ENCODE results near the gene BCL11A.

Gene BCL11A

DNA sequence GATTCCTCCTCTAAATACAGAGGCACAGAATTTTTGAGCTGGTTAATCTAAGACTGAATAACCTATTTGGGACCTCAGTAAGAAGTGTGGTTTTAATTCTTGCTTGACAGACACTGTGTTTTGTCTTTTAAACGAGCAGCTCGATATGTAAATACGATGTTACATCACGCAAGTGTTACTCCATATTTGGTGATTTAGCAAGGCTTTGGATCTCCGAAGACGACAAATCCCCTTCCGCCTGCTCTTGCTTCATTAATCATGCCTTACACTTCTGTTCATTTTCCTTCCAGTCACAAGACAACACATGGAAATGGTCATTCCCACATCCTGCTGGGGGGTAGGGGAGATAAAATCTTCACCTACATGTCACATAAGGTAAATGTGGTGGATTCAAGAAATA is 9.4 kb downstream of the BCL11A start:
- no peak for DNase-seq

DNA sequence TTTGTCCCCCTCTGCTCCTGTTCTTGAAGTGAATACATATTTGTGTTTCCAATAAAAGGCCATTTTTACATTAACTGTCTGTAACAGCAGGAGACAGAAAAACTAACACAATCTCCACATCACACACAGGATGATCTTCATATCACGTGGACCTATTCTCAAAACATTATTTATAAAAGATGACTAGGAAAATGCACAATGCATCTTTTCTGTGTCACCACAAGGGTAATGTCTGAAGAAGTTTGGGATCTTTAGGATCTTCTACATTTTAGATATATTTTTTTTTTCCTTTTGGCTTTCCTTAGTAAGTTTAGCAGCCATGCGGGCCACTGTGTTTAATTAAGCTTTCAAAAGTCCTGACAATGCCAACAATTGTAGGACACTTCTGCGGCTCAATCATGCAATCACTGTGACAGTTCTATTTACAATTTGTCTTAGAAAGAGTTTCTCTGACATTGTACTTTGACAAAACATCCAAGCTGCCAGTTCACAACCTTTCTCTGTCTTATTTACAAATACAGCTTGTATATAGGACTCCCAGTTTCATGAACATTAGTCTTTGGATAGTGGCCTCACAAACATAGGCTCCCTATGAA is 12.3 kb downstream of the BCL11A start:
- DNase-seq, result no peak

DNA sequence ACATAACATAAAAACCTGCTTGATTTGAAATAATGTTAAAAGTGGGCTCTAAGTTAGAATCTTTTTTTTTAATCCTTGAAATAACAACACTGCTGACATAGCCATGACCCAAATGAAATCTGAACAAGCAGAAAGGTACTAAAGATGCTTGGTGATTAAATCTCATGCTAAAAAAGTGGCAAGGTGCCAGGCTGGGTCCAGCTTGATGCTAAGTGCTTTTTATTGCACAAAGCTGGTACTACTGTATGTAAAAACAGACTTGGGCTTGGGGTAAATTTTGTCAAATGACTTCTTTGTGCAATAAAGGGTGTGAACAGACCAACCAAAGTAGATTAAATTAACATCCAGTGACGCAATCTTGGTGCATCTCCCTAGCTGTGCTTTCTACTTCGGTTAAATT is 13.4 kb downstream of the BCL11A start:
- no peak for DNase-seq

DNA sequence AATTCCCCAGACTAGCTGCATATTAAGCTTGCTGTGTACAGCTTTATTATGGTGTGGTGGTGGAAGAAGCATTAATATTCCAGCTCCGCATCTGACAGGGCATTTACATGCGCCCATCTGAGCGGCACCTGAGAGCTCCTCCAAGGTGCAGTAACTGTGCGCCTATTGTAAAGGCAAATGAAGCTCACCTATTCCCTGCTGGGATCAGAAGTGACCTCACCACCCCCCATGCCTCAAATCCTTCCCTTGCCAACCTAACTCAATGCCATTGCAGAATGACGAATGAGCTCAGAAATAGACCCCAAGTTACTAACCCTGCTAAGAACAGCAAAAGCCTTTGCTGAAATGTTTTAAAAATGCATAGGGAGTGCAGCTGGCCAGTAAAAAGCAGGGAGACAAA is 14.3 kb downstream of the BCL11A start:
- no peak for DNase-seq

DNA sequence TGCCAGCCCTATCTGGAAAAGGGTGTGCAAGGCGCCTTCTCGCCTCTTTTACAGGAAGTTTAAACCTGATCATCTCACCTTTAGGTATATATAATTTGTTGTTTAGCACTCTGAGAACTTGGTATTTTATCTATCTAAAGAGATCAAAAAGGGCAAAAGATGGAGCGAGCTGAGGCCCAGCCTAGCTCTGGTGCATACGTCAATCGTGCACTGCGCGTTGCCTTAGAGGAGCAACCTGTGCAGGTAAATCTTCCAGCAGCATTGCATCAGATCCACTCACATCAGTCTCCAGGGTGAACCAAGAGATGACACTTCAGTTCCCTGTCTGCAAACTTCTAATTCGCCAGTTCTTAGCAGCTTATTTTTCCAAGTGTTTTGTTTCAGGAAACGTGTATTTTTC is 15.4 kb downstream of the BCL11A start:
- no peak for DNase-seq

DNA sequence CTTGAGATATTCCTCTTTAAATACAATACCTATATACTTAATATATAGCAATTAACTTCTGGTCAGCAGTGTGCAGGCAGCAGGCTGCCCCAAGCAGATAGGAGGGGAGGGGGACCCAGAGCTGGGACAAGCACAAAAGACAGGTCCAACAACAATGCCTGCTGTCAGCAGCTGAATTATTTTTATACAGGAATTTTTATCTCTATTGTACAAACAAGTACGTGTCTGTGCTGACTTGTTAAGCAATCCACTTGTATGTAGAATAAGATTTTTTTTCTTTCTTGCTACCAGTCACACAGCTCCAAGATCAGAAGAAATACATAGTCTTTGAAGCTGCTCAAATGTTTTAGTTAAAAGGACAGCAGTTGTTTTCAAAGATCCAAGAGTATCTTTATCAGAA is 16.7 kb downstream of the BCL11A start:
- DNase-seq, result no peak

DNA sequence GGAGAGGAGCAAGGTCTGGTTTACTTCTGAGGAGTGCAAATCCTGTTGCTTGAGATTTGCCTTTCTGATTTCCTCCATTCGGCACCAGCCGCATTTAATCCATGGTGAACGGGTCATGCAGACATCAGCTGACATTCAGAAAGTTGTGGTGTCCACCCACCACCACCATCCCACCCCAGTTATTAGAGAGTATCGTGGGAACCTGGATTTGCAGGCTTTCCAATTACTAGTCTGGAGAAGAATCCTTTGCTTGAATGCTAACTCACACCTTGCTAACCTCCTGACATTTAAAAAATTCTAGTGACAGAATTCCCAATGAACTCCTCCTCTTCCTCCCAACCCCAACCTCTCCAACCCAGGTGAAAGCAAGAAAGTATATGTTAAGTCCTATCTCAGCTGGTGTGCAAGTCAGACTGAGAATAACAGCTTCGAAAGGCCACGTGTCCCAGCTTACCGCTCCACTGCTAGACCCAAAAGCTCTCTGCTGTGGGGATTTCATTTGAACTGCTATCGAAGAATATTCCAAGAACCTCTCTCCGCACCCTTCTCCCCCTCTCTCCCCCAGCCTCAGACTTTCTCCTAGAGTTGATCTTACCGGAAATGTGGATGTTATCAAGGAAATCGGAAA is 17.7 kb downstream of the BCL11A start:
- no peak for DNase-seq

DNA sequence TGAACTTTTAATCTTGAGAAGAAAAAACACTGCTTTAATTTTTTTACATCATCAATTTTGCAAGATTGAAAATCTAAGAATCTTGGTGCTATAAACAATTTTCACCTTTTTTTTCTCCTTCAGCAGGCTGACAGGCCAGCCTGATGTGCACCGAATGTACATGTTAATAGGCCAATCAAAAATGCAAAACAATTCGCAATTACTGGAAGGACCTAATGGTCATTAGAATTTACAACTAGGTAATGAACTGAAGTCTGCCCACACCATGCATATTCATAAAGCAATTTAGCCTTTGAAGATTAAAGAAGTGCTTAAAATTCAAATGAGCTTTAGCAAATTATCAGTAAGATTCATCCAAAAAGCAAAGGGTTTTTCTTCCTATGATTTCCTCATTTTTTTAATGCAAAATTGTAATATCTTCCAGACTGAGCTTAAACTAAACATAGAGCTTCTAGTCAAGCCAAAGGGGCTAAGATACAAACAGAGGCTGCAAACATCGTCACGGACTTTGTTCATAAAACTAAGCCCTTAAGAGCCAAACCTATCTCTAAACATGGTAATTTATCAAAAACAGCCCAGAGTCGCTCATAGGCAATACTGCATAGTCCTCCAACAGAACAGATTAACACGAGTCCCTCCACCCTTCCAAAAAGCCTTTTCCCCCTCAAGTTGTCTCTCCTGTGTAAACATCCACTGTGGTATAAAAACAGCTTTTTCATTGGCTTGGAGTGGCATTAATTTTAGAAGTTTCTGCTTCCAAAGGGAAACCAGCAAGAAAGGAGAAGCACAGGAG is 18.4 kb downstream of the BCL11A start:
- no peak for DNase-seq

DNA sequence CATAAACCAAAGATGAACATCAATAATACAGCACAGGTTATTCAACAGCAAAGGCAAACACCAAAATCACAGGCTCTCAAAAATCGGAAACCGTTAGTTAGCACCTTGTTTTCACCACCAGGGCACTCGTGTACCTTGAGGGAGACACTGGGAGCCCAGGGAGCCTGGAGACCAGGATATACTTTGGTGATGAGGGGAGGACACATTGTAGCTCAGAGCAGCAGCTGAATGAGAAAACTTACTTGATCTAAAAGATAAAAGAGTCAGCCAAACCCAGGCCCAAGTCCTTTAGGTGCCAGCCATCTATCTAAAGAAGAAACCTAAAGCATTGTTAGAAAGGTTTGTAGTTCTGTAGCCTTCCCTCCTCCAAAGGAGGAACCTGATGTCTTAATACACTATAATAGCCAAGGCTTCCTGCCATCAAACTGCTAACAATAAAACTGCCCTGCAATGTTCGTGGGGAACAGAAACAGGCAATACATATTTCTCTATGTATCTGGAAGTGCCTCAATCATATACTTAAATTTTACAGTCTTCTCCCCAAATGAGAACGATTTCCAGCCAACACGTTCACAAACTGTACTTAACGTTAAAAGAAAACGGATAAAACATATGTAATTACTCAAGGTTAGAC is 19.3 kb downstream of the BCL11A start:
- DNase-seq, result no peak

DNA sequence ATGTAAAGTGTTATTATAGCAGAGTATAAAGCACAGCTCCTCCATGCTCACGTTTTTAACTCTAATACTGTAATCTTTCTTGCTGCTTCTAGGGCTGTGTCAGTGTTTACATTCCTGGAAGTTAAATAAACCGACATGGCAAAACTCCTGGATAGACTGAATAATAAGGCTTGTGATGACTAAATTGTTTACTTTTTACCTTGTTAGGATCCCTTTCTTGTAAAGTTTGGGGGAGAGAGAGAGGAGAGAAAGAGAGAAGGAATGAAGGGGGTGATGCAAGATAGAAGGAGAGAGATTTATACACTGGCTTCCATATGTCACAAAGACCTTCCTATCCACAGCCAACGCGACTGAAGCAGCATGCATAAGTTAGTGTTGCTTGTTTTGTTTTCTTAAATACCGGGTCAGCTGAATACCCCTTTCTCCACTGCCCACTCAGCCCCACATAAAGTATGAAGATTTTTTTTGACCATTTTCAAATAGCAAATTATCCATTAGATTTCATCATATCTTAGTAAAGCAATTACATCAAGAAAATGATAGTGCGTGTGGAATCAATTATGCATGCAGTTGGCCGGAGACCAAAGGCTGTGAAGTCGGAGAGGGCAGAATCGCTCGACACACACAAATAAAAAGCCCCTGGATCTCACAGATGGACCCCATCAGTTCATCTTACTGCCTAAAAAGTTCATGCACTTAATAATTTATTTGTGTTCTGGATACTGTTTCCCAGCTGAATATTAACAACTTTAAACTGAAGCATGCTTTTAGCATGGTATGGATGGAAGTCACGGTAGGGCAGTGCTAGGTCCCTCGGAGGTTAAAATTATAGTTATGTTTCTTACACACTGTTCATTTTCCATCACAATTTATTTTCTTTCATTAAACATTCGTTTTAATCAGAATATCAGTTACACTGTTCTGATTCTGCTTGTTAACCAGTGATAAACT is 20.1 kb downstream of the BCL11A start:
- no peak for DNase-seq

DNA sequence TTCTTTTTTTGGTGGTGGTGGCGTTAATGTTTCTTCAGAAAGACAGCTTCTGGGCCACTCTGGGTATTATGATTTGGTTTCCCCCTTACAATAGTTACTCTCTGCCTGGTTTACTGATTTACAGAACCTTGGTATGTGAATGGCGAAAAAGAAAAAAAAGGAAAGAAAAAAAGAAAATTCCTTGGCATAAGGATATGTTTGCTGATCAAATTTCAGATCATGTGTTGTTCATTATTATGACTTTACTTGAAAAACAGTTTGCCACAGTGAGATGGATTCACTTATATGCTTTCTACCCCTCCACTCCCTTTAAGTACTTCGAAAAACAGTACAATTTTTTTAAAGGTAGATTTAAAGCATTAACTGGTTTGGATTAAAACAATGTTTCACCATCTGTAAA is 21.0 kb downstream of the BCL11A start:
- DNase-seq, result no peak

DNA sequence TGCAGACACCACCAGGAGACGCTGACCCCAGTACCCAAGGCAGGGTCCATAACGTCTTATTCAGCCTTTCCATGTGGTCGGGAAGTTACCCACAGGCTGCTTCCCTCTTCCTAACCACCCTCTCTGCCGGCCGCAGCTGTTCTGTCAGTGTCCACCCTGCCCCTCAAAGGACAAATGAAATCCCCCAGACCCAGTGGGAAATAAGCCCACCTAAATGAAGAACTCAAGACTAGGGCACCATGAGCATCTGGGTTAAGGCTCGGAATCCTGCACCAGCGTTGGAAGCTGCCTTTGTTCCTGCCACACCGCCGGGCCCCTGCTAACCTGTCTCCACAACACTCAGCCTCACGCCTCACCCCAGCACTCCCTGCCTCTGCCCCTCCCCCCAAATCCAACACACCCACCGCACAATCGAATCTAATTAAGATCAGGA is 21.7 kb downstream of the BCL11A start:
- no peak for DNase-seq

DNA sequence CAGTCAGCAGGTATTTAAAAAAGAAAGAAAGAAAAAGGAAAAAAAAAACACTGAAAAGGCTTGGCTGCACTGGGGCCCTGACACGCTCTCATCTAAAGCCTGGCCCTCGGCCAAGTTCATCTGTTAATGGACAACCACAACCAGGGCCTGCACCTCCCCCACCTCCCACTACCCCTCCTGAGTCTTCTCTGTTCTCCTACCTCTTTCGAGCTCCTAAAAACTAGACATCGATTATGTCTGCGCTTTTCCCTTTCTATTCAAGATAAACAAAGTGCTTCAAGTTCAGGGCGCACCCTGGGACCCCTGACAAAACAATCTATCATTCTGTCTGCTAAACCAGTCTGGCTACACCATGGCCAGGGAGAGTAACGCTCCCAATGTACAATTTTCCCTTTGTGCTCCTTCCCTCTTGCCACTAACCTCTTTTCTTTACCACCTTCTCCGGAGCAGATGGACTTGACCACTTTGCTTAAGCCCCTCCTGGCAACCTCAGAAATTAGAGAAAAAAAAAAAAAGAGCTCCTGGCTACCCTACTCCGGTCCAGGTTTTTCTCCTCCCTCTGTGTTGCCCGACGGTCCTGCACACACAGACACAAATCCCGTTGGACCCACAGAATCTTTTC is 22.7 kb downstream of the BCL11A start:
- no peak for DNase-seq

DNA sequence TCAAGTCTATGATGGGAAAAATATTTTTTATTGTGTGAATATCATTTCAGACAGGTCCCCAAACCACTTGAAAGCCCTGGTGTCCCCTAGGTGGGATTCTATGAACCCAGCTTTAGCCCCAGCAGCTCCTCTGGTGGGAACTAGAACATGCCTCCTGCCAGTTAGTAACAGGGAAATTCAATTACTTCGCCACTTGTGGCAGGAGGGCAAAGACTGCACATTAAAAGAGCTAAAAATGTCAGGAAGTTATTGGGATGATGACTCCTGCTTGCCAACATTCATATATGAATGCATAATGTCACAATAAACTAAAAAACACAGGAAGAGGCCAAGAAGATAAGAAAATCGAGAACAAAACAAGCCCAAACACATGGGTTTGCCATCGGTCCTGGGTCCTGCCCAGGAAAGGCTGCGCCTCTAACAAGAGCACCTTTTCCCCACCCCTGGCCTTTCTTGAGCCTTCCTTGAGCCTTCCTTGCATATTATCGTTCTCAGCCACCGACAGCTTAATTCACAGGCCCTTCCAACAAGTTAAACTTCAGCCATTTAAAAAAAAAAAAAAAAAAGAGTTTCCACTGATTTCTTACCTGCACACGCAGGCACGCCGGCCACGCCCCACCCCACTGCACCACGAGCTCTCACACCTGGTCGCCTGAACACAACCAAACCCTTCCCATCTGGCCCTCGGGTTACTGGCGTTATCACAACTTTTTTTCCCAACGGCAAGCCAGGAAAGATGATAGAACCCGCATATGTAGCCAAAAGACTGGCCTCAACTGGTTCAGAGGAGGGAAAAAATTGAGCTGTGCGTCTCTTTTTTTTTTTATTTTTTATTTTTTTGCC is 23.4 kb downstream of the BCL11A start:
- no peak for DNase-seq

DNA sequence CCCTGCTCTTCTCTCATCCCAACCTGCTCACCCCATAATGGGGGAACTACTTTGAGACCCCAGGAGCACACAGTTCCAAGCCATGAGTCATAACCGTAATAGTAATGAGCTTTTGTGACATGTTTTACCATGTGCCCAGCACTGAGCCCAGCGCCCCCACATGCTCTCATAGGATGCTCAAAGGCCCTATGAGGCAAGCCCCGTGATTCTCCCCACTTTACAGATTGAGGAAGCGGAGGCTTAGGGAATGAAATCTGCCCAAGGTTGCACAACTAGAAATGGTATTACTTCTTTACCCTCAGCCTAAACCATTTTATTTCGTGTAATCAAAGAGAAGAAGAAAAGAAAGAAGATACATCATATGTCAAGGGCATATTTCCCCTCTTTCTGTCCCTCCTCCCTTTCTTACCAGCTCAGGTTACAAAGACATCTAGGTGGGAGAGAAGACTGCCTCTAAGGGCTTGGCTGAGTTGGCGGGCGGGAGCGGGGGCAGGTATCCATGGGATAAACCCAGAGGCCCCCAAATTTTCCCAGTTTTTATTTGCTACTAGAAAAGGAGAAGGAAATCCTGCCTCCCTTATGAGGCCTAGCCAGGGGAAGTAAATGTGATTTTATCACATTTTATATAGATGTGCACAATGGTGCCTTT is 24.2 kb downstream of the BCL11A start:
- no peak for DNase-seq

DNA sequence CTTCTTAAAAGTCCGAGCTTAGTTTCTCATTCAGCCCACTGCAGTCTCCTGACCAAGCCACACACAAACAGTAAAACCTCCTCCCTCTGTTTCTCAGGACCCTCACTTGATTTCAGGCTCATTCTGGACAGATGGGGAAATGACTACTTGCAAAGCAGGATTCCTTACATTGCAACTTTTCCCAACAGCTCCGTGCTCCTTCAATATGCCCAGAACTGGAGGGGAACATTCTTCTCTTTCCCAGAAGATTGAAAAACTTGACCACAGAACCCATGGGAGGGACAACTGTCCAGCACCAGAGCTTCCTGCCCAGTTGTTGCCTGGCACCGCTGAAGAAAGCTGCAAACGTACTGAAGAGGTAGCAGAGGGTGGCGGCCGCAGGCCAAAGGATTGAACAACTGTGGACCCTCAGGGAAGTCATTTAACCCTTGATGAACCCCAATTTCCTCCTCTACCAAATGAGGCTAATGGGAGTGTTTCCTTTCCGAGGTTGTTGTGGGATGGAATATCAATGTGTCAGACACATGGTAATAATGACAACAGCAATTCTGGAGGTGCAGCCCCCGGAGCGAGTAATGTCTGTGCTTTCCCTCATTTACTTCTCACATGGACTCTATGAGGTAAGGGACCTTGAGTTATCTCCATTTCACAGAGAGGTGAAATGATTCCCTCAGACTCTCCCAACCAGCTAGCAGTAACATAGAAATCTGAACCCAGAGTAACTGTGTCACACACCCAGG is 25.0 kb downstream of the BCL11A start:
- no peak for DNase-seq

DNA sequence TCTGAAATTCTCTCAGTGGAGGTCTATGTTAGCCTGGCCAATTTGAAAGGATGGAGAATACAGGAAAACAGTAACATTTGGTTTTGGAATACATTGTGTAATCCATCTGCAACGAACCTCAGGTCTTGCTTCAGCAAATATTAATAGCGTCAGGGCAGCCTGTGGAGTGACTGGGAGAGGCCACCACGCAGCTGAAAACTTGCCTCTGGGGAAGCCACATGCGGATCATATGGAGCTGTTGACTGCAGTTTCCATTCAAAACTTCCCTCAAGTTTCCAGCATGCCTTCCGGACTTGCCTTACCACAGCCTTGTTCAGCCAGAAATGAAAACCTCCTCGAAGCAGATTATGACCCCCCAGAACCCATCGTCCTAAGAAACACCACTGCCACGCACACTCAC is 25.7 kb downstream of the BCL11A start:
- DNase-seq, result no peak

DNA sequence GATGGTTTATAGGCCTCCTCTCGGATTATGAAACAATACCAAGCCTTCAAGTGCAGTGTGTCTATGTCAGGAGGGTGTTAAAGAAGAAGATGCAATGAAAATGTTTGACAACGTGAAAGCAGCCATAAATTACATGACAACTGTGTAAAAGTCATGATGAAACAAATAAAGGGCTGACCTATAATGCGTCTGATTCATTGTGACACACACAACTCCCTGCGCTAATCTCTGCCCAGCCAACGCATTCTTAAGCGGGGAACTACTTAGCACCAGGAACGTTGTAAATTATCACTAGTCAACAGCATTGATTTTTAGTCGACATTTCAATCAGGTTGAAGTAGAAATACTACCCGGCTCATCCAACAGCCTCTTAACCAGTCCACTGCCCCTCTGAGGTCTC is 26.8 kb downstream of the BCL11A start:
- DNase-seq, result no peak

DNA sequence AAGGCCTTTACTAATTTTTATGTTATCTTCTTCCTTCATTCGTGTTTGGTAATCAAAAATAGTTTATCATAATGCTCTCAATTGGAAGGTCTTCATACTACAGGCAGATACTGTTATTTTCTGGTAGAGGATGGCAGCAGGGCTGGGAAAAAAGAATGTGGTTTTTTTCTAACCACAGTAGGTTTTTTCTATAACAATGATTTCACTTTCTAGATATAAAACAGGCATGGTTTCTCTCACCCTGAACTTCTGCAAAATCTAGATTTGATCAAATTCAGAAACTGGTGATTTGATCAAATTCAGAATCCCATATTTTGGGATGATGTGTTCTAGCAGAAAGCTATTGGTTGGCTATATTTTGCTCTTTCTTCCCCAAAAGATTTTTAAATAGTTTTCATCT is 27.6 kb downstream of the BCL11A start:
- DNase-seq, result no peak

DNA sequence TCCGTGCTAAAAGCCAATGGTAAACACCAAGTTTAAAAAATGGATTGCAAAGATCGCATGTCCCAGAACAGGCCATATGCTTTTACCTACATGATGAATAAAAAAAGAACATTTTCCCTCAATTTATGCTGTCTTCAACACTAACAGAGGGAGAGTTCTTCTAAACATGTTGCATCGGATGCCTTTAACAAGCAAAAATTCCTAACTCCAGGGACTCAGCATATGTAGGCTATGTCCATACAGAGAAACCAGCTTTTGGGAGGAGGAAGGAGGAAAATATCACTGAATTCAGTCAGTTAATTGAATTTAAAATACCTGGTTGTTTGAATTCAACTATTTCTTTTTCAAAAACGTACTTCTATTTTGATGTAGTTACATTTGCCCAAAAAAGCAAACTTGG is 28.6 kb downstream of the BCL11A start:
- DNase-seq, result no peak

All from stimulated activated CD4-positive, alpha-beta T cell treated with anti-CD3 and anti-CD28 coated beads, Interleukin-4, amount 100 ng/mL, for 1 hour (primary cell).